Activated T-helper 1 cell treated with anti-CD3 and anti-CD28 coated beads, Interleukin-12 subunit alpha, Interleukin-12 subunit beta, Interleukin-2, Interleukin-4 antibody, amounts not matched to agents 30 ng/mL and 10 ng/mL and 1 ng/mL, durations not matched to agents 14 hours and 24 hours and 36 hours (primary cell): ENCODE data around the gene AP3D1. TPM values are rescaled to one million over a fixed set of nuclear protein-coding genes. Genes with fewer than 3 reads are reported as not detected.
A peak's percentile ranks its signal among the peaks of the same experiment; 100 is the strongest.
"Not testable (repeated sequence)": the region's sequence is repeated elsewhere in the genome, so short reads cannot be mapped to it uniquely, and the experiment has no call there.

Experiments
- DNase-seq: peaks from one replicate; pipeline ENCODE4 v3.0.0; 2021; ENCODE audit warnings: low spot score
- H3K27ac Mint-ChIP-seq: one replicate; pipeline ENCODE4 v1.8.0; 2021; ENCODE audit warnings: mild to moderate bottlenecking, mixed read lengths
- H3K27me3 Mint-ChIP-seq: one replicate; pipeline ENCODE4 v1.8.0; 2022; ENCODE audit warnings: mild to moderate bottlenecking, moderate library complexity, mixed read lengths; ENCODE audit not compliant: insufficient read depth
- H3K36me3 Mint-ChIP-seq: one replicate; pipeline ENCODE4 v1.8.0; 2021; ENCODE audit warnings: low read depth, mixed read lengths
- H3K4me1 Mint-ChIP-seq: one replicate; pipeline ENCODE4 v1.8.0; 2021; ENCODE audit warnings: low read depth, mixed read lengths
- H3K4me3 Mint-ChIP-seq: one replicate; pipeline ENCODE4 v1.8.0; 2021; ENCODE audit warnings: mild to moderate bottlenecking, moderate library complexity, mixed read lengths
- H3K9me3 Mint-ChIP-seq: one replicate; pipeline ENCODE4 v1.8.0; 2021; ENCODE audit warnings: mixed read lengths
- intact Hi-C: fragments of 100-400 bp; cut with micrococcal nuclease; formaldehyde crosslinking; loops from one replicate; pipeline ENCODE4 v1.15.1; 2024
- total RNA-seq: library from RNA; stranded (reverse); gene quantifications from 2 replicates; pipeline ENCODE4 v1.2.3, GENCODE V29; 2022

The AP3D1 gene
- total RNA-seq, 1 donor from 2014 or later = 124 TPM

- no peak for DNase-seq
- Mint-ChIP-seq H3K27me3 (no peaks in the 10 kb centered on the region), H3K4me3 (no peak overlapping the region), H3K4me1 (peaks cover 7% of the 10 kb centered on the region), H3K9me3 (peaks cover 9% of the 10 kb centered on the region), H3K27ac (no peak overlapping the region), H3K36me3 (peaks cover 29% of the 10 kb centered on the region)
- intact Hi-C loops = no loop called here
Measured at GRCh38 chr19:2100719-2101061, 50.7 kb downstream of the AP3D1 start.

GRCh38 chr19:2099937-2100718, 51.2 kb downstream of the AP3D1 start:
- H3K27me3 Mint-ChIP-seq = no peaks in the 10 kb centered on the region
- H3K9me3 Mint-ChIP-seq = peaks cover 3% of the 10 kb centered on the region
- no peak overlapping the region for H3K27ac Mint-ChIP-seq
- no peak for DNase-seq
- peaks cover 7% of the 10 kb centered on the region for H3K4me1 Mint-ChIP-seq
- no peak overlapping the region for H3K4me3 Mint-ChIP-seq
- intact Hi-C loops = loop anchor here (5.0 kb wide), 1 partner anchor 172 kb away; no protein-coding TSS in a partner anchor
- H3K36me3 Mint-ChIP-seq = peaks cover 25% of the 10 kb centered on the region

GRCh38 chr19:2099054-2099501, 52.3 kb downstream of the AP3D1 start:
- Mint-ChIP-seq H3K4me3 (no peak overlapping the region), H3K4me1 (peaks cover 14% of the 10 kb centered on the region), H3K36me3 (peaks cover 24% of the 10 kb centered on the region), H3K9me3 (no peaks in the 10 kb centered on the region), H3K27ac (no peak overlapping the region), H3K27me3 (no peaks in the 10 kb centered on the region)
- intact Hi-C loops = loop anchor here (5.0 kb wide), 1 partner anchor 173 kb away; no protein-coding TSS in a partner anchor
- no peak for DNase-seq

GRCh38 chr19:2097886-2098327, 53.5 kb downstream of the AP3D1 start:
- intact Hi-C loops = loop anchor here (5.0 kb wide), 1 partner anchor 174 kb away; no protein-coding TSS in a partner anchor
- H3K27ac Mint-ChIP-seq = peak overlapping the region; percentile 88
- H3K9me3 Mint-ChIP-seq = no peaks in the 10 kb centered on the region
- H3K4me1 Mint-ChIP-seq = peaks cover 23% of the 10 kb centered on the region
- no peaks in the 10 kb centered on the region for H3K27me3 Mint-ChIP-seq
- H3K4me3 Mint-ChIP-seq = peak overlapping the region; percentile 85
- no peak for DNase-seq
- H3K36me3 Mint-ChIP-seq = peaks cover 27% of the 10 kb centered on the region

GRCh38 chr19:2097203-2097885, 54.0 kb downstream of the AP3D1 start:
- intact Hi-C loops = loop anchor here (5.0 kb wide), 1 partner anchor 175 kb away; no protein-coding TSS in a partner anchor
- Mint-ChIP-seq H3K4me1 (peaks cover 23% of the 10 kb centered on the region), H3K4me3 (peak overlapping the region; percentile 85), H3K27ac (peak overlapping the region; percentile 88), H3K36me3 (peaks cover 30% of the 10 kb centered on the region), H3K27me3 (no peaks in the 10 kb centered on the region), H3K9me3 (no peaks in the 10 kb centered on the region)
- peak; percentile 56 for DNase-seq

- peak; percentile 99 for DNase-seq
- Mint-ChIP-seq H3K4me3 (peak within 1 kb of the TSS; percentile 97), H3K27me3 (no peaks in the 10 kb centered on the region), H3K27ac (peak within 1 kb of the TSS; percentile 91), H3K4me1 (peaks cover 23% of the 10 kb centered on the region), H3K36me3 (peaks cover 24% of the 10 kb centered on the region), H3K9me3 (no peaks in the 10 kb centered on the region)
- intact Hi-C loops = loop anchor here (1.0 to 5.0 kb wide), 10 partner anchors 11 to 606 kb away; partner anchors contain the start of genes ABHD17A, AP3D1, MKNK2 and PCSK4
Measured at GRCh38 chr19:2096480-2097202, 54.7 kb downstream of the AP3D1 start, which contains the start of gene IZUMO4. Gene IZUMO4 (plus strand): TSS chr19:2096915. CDS start chr19:2096946, 31 bp downstream.

GRCh38 chr19:2096034-2096479, 55.3 kb downstream of the AP3D1 start, which contains the start of gene MOB3A:
Gene MOB3A (minus strand): TSS chr19:2096326. CDS start chr19:2078560, 17,766 bp downstream.
- peak within 1 kb of the TSS; percentile 97 for H3K4me3 Mint-ChIP-seq

GRCh38 chr19:2091926-2092525, 59.3 kb downstream of the AP3D1 start:
- DNase-seq, H3K9me3 Mint-ChIP-seq, H3K27me3 Mint-ChIP-seq, H3K4me3 Mint-ChIP-seq, intact Hi-C loops, H3K27ac Mint-ChIP-seq: not testable (repeated sequence)
- peaks cover 55% of the 10 kb centered on the region for H3K4me1 Mint-ChIP-seq
- peaks cover 28% of the 10 kb centered on the region for H3K36me3 Mint-ChIP-seq

More at GRCh38 chr19:2096034-2096479, 55.3 kb downstream of the AP3D1 start, which contains the start of gene MOB3A:
- intact Hi-C loops = loop anchor here (1.0 to 5.0 kb wide), 10 partner anchors 11 to 606 kb away; partner anchors contain the start of genes ABHD17A, AP3D1, MKNK2 and PCSK4
- DNase-seq = peak; percentile 88
- no peaks in the 10 kb centered on the region for H3K27me3 Mint-ChIP-seq
- H3K36me3 Mint-ChIP-seq = peaks cover 20% of the 10 kb centered on the region
- H3K9me3 Mint-ChIP-seq = no peaks in the 10 kb centered on the region
- peak within 1 kb of the TSS; percentile 91 for H3K27ac Mint-ChIP-seq
- H3K4me1 Mint-ChIP-seq = peaks cover 25% of the 10 kb centered on the region

- Mint-ChIP-seq H3K36me3 (peaks cover 32% of the 10 kb centered on the region), H3K4me1 (peaks cover 67% of the 10 kb centered on the region), H3K27me3 (peaks cover 2% of the 10 kb centered on the region), H3K27ac (peak overlapping the region; percentile 93), H3K4me3 (peak overlapping the region; percentile 78), H3K9me3 (no peaks in the 10 kb centered on the region)
- DNase-seq = no peak
- intact Hi-C loops = no loop called here
Measured at GRCh38 chr19:2089727-2090053, 61.7 kb downstream of the AP3D1 start.

GRCh38 chr19:2089001-2089711, 62.2 kb downstream of the AP3D1 start:
- intact Hi-C loops = no loop called here
- Mint-ChIP-seq H3K27me3 (peaks cover 2% of the 10 kb centered on the region), H3K27ac (peak overlapping the region; percentile 93), H3K36me3 (peaks cover 28% of the 10 kb centered on the region), H3K9me3 (no peaks in the 10 kb centered on the region), H3K4me1 (peaks cover 62% of the 10 kb centered on the region), H3K4me3 (no peak overlapping the region)
- no peak for DNase-seq

GRCh38 chr19:2087621-2088100, 63.7 kb downstream of the AP3D1 start:
- Mint-ChIP-seq H3K36me3 (peaks cover 31% of the 10 kb centered on the region), H3K4me1 (peaks cover 63% of the 10 kb centered on the region), H3K9me3 (no peaks in the 10 kb centered on the region), H3K4me3 (peak overlapping the region; percentile 59), H3K27ac (peak overlapping the region; percentile 94), H3K27me3 (peaks cover 2% of the 10 kb centered on the region)
- intact Hi-C loops = no loop called here
- DNase-seq = no peak
